IPS DF 6.9 (cell line): ENCODE data around the gene SNAP23.
A peak's percentile ranks its signal among the peaks of the same experiment; 100 is the strongest.

Source experiments
- DNase-seq: peaks from one replicate; pipeline ENCODE4 v3.0.0-alpha.2; 2013; ENCODE audit warnings: low read depth, low spot score
- H3K27ac ChIP-seq: one replicate; pipeline ENCODE4 v1.5.1; 2013; ENCODE audit warnings: low read length, control low read depth
- H3K27me3 ChIP-seq: 2 replicates; pipeline ENCODE4 v1.6.1; 2013; ENCODE audit warnings: mild to moderate bottlenecking, low read length; ENCODE audit not compliant: control insufficient read depth, insufficient read depth
- H3K36me3 ChIP-seq: 2 replicates; pipeline ENCODE4 v1.6.1; 2013; ENCODE audit warnings: low read length; ENCODE audit not compliant: control insufficient read depth, insufficient read depth
- H3K4me1 ChIP-seq: 2 replicates; pipeline ENCODE4 v1.6.1; 2013; ENCODE audit warnings: low read length; ENCODE audit not compliant: control insufficient read depth, insufficient read depth
- H3K4me3 ChIP-seq: 2 replicates; pipeline ENCODE4 v1.5.1; 2013; ENCODE audit warnings: mild to moderate bottlenecking, low read length
- H3K9me3 ChIP-seq: 2 replicates; pipeline ENCODE4 v1.6.1; 2013; ENCODE audit warnings: low read length, inconsistent platforms; ENCODE audit not compliant: control insufficient read depth, insufficient read depth
- WGBS: extraction: QIAGEN DNeasy Blood & Tissue Kit; methylation state at CpG from one replicate; pipeline ENCODE4 v1.1.7; 2013; ENCODE audit warnings: mixed read lengths, missing lambda C conversion rate; ENCODE audit not compliant: insufficient read length, insufficient coverage; 5-methylcytosine and 5-hydroxymethylcytosine counted together

Gene SNAP23

GRCh38 chr15:42575188-42576039 lies 80.0 kb downstream of the SNAP23 start, which contains the start of gene STARD9:
Gene STARD9, plus strand, starts transcription at chr15:42575606. Its CDS starts 110 bp downstream, at chr15:42575716.
- H3K4me3 ChIP-seq: peak within 1 kb of the TSS; percentile 62; the same call in 1 of the 2 replicates
- no peak within 1 kb of the TSS for H3K27ac ChIP-seq
- no CpG with 5 or more reads among the region's 95 CpGs for WGBS
- no peaks in the 10 kb centered on the region for H3K4me1 ChIP-seq
- no peaks in the 10 kb centered on the region for H3K9me3 ChIP-seq
- peak; percentile 95 for DNase-seq
- H3K27me3 ChIP-seq: peaks cover 5% of the 10 kb centered on the region; the same call in 1 of the 2 replicates
- H3K36me3 ChIP-seq: no peaks in the 10 kb centered on the region

- H3K27me3 ChIP-seq: peaks cover 5% of the 10 kb centered on the region; the same call in 1 of the 2 replicates
- no peak for DNase-seq
- no peaks in the 10 kb centered on the region for H3K36me3 ChIP-seq
- no CpG with 5 or more reads among the region's 16 CpGs for WGBS
- H3K4me3 ChIP-seq: peak overlapping the region; percentile 62; the same call in 1 of the 2 replicates
- H3K9me3 ChIP-seq: no peaks in the 10 kb centered on the region
- no peaks in the 10 kb centered on the region for H3K4me1 ChIP-seq
- H3K27ac ChIP-seq: no peak overlapping the region
Measured at GRCh38 chr15:42576040-42576594, 80.7 kb downstream of the SNAP23 start.

- H3K36me3 ChIP-seq: no peaks in the 10 kb centered on the region
- H3K9me3 ChIP-seq: no peaks in the 10 kb centered on the region
- no peaks in the 10 kb centered on the region for H3K4me1 ChIP-seq
- WGBS: no CpG with 5 or more reads among the region's 1 CpG
- H3K27ac ChIP-seq: no peak overlapping the region
- no peak for DNase-seq
- peaks cover 5% of the 10 kb centered on the region; the same call in 1 of the 2 replicates for H3K27me3 ChIP-seq
- no peak overlapping the region for H3K4me3 ChIP-seq
Measured at GRCh38 chr15:42576776-42577175, 81.3 kb downstream of the SNAP23 start.

- H3K9me3 ChIP-seq: no peaks in the 10 kb centered on the region
- no CpG with 5 or more reads among the region's 1 CpG for WGBS
- H3K36me3 ChIP-seq: no peaks in the 10 kb centered on the region
- peaks cover 5% of the 10 kb centered on the region; the same call in 1 of the 2 replicates for H3K27me3 ChIP-seq
- no peak overlapping the region for H3K27ac ChIP-seq
- no peak overlapping the region for H3K4me3 ChIP-seq
- H3K4me1 ChIP-seq: no peaks in the 10 kb centered on the region
- DNase-seq: no peak
Measured at GRCh38 chr15:42577514-42578031, 82.1 kb downstream of the SNAP23 start.

GRCh38 chr15:42578984-42579537 lies 83.6 kb downstream of the SNAP23 start:
- H3K27ac ChIP-seq: no peak overlapping the region
- H3K27me3 ChIP-seq: peaks cover 5% of the 10 kb centered on the region; the same call in 1 of the 2 replicates
- no CpG with 5 or more reads among the region's 2 CpGs for WGBS
- no peak overlapping the region for H3K4me3 ChIP-seq
- no peak for DNase-seq
- no peaks in the 10 kb centered on the region for H3K9me3 ChIP-seq
- H3K36me3 ChIP-seq: no peaks in the 10 kb centered on the region
- H3K4me1 ChIP-seq: no peaks in the 10 kb centered on the region; the same call in 1 of the 2 replicates

GRCh38 chr15:42581272-42581730 lies 85.9 kb downstream of the SNAP23 start:
- Histone ChIP-seq H3K27ac (no peak overlapping the region), H3K27me3 (peaks cover 4% of the 10 kb centered on the region; the same call in 1 of the 2 replicates), H3K4me3 (peak overlapping the region; percentile 53; the same call in 1 of the 2 replicates), H3K36me3 (peaks cover 3% of the 10 kb centered on the region; the same call in 1 of the 2 replicates), H3K4me1 (no peaks in the 10 kb centered on the region; the same call in 1 of the 2 replicates), H3K9me3 (no peaks in the 10 kb centered on the region)
- WGBS: no CpG with 5 or more reads among the region's 37 CpGs
- DNase-seq: peak; percentile 63
